Duodenal mucosa (tissue), 2 donors: ENCODE measurements around the gene TCF19.
A peak's percentile ranks its signal among the peaks of the same experiment; 100 is the strongest.
"Not testable (repeated sequence)": the region's sequence is repeated elsewhere in the genome, so short reads cannot be mapped to it uniquely, and the experiment has no call there.

Source experiments
- H3K27ac ChIP-seq: one replicate; pipeline ENCODE4 v1.7.0; 2013; ENCODE audit warnings: low read depth, low read length
- H3K27me3 ChIP-seq, 2 donors: one replicate each; pipeline ENCODE4 v1.7.0; 2013; ENCODE audit warnings: low read length in 2 of 2, control low read depth in 1 of 2; ENCODE audit not compliant: insufficient read depth in 2 of 2, control insufficient read depth in 1 of 2
- H3K36me3 ChIP-seq, 2 donors: one replicate each; pipeline ENCODE4 v1.7.0; 2013; ENCODE audit warnings: low read length in 2 of 2, control low read depth in 1 of 2; ENCODE audit not compliant: insufficient read depth in 2 of 2, control insufficient read depth in 1 of 2
- H3K4me1 ChIP-seq, 2 donors: one replicate each; pipeline ENCODE4 v1.7.0; 2013; ENCODE audit warnings: low read length in 2 of 2, control low read depth in 1 of 2; ENCODE audit not compliant: insufficient read depth in 2 of 2, control insufficient read depth in 1 of 2
- H3K4me3 ChIP-seq, 2 donors: one replicate each; pipeline ENCODE4 v1.7.0; 2013; ENCODE audit warnings: low read length in 2 of 2, low read depth in 1 of 2
- H3K9ac ChIP-seq, 2 donors: one replicate each; pipeline ENCODE4 v1.7.0; 2013; ENCODE audit warnings: low read length in 2 of 2, low read depth in 1 of 2
- H3K9me3 ChIP-seq, 2 donors: one replicate each; pipeline ENCODE4 v1.7.0; 2013; ENCODE audit warnings: low read length in 2 of 2, control low read depth in 1 of 2; ENCODE audit not compliant: control insufficient read depth in 1 of 2

Gene TCF19

DNA sequence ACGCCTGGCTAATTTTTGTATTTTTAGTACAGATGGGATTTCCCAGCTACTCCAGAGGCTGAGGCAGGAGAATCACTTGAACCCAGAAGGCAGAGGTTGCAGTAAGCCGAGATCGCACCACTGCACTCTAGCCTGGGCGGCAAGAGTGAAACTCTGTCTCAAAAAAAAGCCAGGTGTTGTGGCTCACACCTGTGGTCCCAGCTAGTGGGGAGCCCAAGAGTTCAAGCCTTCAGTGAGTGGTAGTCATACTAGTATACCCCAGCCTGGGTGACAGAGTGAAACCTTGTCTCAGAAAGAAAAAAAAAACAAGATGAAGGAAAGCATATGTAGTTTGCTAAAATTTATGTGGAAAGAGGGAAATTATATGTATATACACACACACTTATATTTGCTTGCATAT is 32.1 kb downstream of the TCF19 start:
- H3K4me3 ChIP-seq = no peak overlapping the region
- H3K27me3 ChIP-seq = no peaks in the 10 kb centered on the region
- peaks cover 3 to 7% of the 10 kb centered on the region in 2 donors for H3K4me1 ChIP-seq
- no peak overlapping the region for H3K27ac ChIP-seq
- no peak overlapping the region for H3K9ac ChIP-seq
- H3K36me3 ChIP-seq = peaks cover 0 to 3% of the 10 kb centered on the region in 2 donors
- H3K9me3 ChIP-seq = no peaks in the 10 kb centered on the region

- not testable (repeated sequence) for H3K9me3 ChIP-seq, H3K27me3 ChIP-seq, H3K9ac ChIP-seq, H3K4me1 ChIP-seq, H3K27ac ChIP-seq, H3K36me3 ChIP-seq, H3K4me3 ChIP-seq
Measured at GRCh38 chr6:31192431-31193105, 34.2 kb downstream of the TCF19 start.

DNA sequence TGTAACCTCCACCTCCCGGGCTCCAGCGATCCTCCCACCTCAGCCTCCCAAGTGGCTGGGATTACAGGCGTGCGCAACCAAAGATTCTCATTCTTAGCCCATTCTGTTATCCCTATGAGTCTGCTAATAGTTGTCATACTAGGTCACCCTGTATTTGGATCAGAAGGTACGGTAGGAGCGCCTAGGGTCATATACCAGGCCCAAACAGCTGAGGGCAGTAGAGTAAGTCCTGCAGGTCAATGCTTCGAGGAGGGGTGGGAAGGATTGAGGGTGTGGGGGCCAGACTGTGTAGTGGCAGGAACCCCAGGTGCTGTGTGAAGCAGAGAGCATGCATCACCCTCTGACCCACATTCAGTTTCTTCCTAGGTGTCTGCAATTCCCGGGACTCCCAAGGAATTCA is 34.8 kb downstream of the TCF19 start:
- no peak overlapping the region for H3K9ac ChIP-seq
- no peak overlapping the region for H3K4me3 ChIP-seq
- peaks cover 0 to 7% of the 10 kb centered on the region in 2 donors for H3K4me1 ChIP-seq
- H3K9me3 ChIP-seq = no peaks in the 10 kb centered on the region
- peaks cover 0 to 3% of the 10 kb centered on the region in 2 donors for H3K36me3 ChIP-seq
- H3K27ac ChIP-seq = no peak overlapping the region
- no peaks in the 10 kb centered on the region for H3K27me3 ChIP-seq

- H3K36me3 ChIP-seq = peaks cover 0 to 3% of the 10 kb centered on the region in 2 donors
- no peak overlapping the region for H3K9ac ChIP-seq
- H3K9me3 ChIP-seq = no peaks in the 10 kb centered on the region
- H3K4me1 ChIP-seq = peaks cover 0 to 7% of the 10 kb centered on the region in 2 donors
- H3K4me3 ChIP-seq = no peak overlapping the region
- no peaks in the 10 kb centered on the region for H3K27me3 ChIP-seq
- no peak overlapping the region for H3K27ac ChIP-seq
Measured at GRCh38 chr6:31194061-31194834, 35.9 kb downstream of the TCF19 start.

GRCh38 chr6:31195308-31195979 is 37.1 kb downstream of the TCF19 start:
- not testable (repeated sequence) for H3K9ac ChIP-seq, H3K9me3 ChIP-seq, H3K4me3 ChIP-seq, H3K36me3 ChIP-seq, H3K27ac ChIP-seq, H3K27me3 ChIP-seq
- peaks cover 12 to 18% of the 10 kb centered on the region in 2 donors for H3K4me1 ChIP-seq

DNA sequence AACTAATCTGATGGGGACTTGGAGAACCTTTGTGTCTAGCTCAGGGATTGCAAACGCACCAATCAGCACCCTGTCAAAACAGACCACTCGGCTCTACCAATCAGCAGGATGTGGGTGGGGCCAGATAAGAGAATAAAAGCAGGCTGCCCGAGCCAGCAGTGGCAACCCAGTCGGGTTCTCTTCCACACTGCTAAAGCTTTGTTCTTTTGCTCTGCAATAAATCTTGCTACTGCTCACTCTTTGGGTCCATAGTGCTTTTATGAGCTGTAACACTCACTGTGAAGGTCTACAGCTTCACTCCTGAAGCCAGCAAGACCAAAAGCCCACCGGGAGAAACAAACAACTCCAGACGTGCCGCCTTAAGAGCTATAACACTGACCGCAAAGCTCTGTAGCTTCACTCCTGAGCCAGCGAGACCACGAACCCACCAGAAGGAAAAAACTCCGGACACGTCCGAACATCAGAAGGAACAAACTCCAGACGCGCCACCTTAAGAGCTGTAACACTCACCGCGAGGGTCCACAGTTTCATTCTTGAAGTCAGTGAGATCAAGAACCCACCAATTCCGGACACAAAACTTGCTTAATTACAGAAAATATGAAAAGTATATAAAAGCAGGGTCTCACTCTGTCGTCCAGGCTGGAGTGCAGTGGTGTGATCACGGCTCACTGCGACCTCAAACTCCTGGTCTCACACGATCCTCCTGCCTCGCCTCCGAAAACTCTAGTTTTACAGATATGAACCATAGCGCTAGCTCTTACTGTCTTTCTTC is 38.0 kb downstream of the TCF19 start:
- not testable (repeated sequence) for H3K27ac ChIP-seq, H3K9ac ChIP-seq, H3K27me3 ChIP-seq, H3K9me3 ChIP-seq, H3K36me3 ChIP-seq
- Histone ChIP-seq H3K4me1 (peaks cover 17 to 18% of the 10 kb centered on the region in 2 donors), H3K4me3 (peak overlapping the region in 1 of 2 donors; percentile 86)

DNA sequence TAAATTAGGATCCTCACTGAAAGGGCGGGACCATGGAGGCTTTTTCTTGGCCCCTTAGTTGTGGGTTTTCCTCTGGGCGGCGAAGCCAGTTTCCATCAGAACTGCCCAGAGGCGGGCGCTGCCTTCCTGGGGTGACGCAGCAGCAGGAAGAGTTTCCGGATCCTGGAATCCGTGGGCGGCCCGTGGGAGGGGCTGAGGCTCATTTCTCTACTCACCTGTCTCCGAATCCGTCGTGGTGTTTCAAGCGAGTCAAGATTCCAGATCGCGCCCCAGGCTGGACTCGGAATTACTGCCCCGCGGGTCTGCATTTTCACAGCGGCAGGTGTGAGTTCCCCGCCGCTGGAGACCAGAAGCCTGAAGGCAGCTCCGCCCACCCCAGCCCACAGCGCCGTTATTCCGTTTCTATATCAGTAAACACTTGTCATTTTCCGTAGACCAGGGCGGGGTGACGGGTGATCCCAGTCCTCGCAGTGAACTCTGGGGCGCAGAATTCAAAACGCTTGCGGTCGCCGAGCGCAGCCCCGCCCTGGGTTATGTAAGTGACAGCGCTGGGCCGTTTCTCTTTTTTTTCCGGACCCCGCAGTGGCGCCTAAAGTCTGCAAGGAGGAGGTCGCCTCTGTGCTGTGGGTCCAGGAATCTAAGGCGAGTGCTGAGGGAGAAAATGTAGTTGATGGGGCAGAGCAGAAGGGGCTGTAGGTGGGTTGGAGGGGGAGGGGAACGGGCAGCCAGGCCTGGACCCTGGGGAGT is 39.3 kb downstream of the TCF19 start:
- Histone ChIP-seq H3K27ac (peak overlapping the region; percentile 98), H3K36me3 (peaks cover 4 to 7% of the 10 kb centered on the region in 2 donors), H3K9ac (peak overlapping the region; percentile 86 to 92), H3K27me3 (no peaks in the 10 kb centered on the region), H3K9me3 (no peaks in the 10 kb centered on the region), H3K4me1 (peaks cover 26 to 27% of the 10 kb centered on the region in 2 donors), H3K4me3 (peak overlapping the region; percentile 85 to 86)

DNA sequence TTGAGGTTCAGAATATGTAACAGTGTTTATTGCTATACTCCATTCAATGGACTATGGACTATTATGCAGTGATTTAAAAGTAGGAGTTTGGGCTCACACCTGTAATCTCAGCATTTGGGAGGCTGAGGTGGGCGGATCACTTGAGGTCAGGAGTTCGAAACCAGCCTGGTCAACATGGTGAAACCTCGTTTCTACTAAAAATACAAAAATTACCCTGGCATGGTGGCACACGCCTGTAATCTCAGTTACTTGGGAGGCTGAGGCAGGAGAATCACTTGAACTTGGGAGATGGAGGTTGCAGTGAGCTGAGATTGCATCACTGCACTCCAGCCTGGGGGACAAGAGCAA is 40.7 kb downstream of the TCF19 start:
- Histone ChIP-seq H3K4me3 (peak overlapping the region in 1 of 2 donors; percentile 48), H3K9ac (peak overlapping the region in 1 of 2 donors; percentile 92), H3K4me1 (peaks cover 37 to 40% of the 10 kb centered on the region in 2 donors)
- H3K27ac ChIP-seq, H3K9me3 ChIP-seq, H3K36me3 ChIP-seq, H3K27me3 ChIP-seq: not testable (repeated sequence)

DNA sequence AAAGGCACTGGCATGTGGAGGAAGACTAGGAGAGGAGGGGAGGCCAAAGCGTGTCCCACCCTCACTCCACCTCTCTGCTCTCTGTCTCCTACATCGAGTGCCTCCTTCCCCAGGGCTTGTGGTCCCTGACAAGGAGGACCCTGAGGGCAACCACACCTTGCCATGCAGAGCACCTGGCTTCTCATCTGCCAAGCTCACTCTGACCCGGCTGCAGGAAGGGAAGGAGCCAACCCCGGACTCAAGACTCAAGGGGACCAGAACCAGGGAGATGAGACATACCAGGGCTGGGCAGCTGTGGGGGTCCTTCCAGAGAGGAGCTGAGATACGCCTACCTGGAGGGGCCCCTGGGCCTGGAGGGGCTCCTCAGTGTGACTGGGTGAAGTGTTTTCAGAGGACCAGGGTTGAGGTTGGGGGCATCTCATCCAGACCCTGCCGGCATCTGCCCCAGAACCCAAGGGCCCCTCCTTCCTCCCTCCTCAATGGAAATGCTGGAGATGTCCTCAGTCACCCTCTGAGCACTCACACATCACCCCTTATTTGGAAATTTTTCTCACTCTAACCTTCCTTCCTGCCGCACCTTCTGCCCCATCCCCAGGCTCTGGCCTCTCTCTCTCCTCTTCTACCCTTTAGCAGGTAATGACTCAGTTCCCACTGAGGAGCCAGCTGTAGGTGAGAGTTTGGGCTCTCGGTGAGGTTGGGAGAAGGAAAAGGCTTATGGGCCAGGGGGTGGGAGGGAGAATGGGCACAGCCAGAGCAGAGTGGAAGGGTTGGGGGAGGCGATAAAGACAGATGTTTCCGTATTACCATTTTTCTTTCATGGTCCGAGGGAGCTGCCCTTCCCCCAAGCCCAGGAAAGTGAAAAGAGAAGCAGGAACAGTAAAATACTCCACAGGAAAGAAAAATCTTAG is 44.1 kb downstream of the TCF19 start:
- Histone ChIP-seq H3K36me3 (peaks cover 4% of the 10 kb centered on the region in 2 donors), H3K4me1 (peaks cover 45 to 52% of the 10 kb centered on the region in 2 donors), H3K9ac (peak overlapping the region in 1 of 2 donors; percentile 35), H3K9me3 (no peaks in the 10 kb centered on the region), H3K4me3 (peak overlapping the region in 1 of 2 donors; percentile 16), H3K27me3 (no peaks in the 10 kb centered on the region), H3K27ac (peak overlapping the region; percentile 88)
